Right lobe of liver (tissue), 4 donors: ENCODE measurements around the gene CCDC9.
A peak's percentile ranks its signal among the peaks of the same experiment; 100 is the strongest.

Experiments
- CTCF ChIP-seq, 4 donors: fragments of 200-600 bp in 3 of 4; fragments of 450-650 bp in 1 of 4; IDR thresholded peaks; one replicate each; pipeline versions ENCODE4 v1.5.1 to v1.8.0; 2016 to 2022; ENCODE audit warnings: antibody characterized with exemption in 4 of 4, mild to moderate bottlenecking in 2 of 4
- POLR2A ChIP-seq: fragments of 450-650 bp; IDR thresholded peaks from one replicate; pipeline ENCODE4 v1.6.1; 2017; ENCODE audit warnings: antibody characterized with exemption, mild to moderate bottlenecking
- donor health status: DM: no; HTN: no; CAD: no.
- donor health status: DM: no; HTN: no; CAD: no.
- donor health status: DM: no; HTN: yes; CAD: no.

DNA sequence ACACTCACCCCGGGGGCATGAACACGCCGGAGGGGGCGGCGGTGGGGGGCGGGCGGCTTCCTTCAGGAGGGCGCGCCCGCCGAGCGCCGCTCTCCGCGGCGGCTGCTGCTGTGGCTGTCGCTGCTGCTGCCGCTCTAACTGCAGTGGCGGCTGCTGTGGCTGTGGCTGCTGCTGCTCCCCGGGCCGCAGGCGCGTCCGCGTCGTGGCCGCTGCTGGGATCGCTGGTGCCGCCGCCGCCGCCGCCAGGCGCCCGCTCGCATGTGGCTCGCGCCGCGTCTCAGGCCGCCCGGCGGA is 25.5 kb upstream of the CCDC9 start, which contains the start of gene BBC3:
- TF ChIP-seq POLR2A (peak; percentile 66), CTCF (IDR thresholded peaks at IDR 0.05) (no peak)
